GM19240 (cell line): ENCODE results near the gene CD209.
"Not testable (repeated sequence)": the region's sequence is repeated elsewhere in the genome, so short reads cannot be mapped to it uniquely, and the experiment has no call there.

Experiments used
- DNase-seq: peaks from one replicate; pipeline ENCODE4 v3.0.0; 2011; ENCODE audit warnings: low spot score; ENCODE audit not compliant: insufficient read length

The CD209 gene

GRCh38 chr19:7769171-7769570, 21.8 kb upstream of the CD209 start:
- no peak for DNase-seq

GRCh38 chr19:7767487-7767886, 20.2 kb upstream of the CD209 start:
- DNase-seq = no peak

- no peak for DNase-seq
These were observed 19.2 kb upstream of the CD209 start for GRCh38 chr19:7766535-7766934.

GRCh38 chr19:7765043-7765442, 17.7 kb upstream of the CD209 start:
- not testable (repeated sequence) for DNase-seq

GRCh38 chr19:7764157-7764556, 16.8 kb upstream of the CD209 start:
- DNase-seq = not testable (repeated sequence)

GRCh38 chr19:7763696-7764095, 16.4 kb upstream of the CD209 start:
- DNase-seq = no peak

GRCh38 chr19:7762719-7763293, 15.5 kb upstream of the CD209 start, which contains the start of gene CLEC4M:
TSS of gene CLEC4M (plus strand) at chr19:7763243. CDS start at chr19:7763267, 24 bp downstream.
- no peak for DNase-seq

- DNase-seq = no peak
These were observed 11.8 kb upstream of the CD209 start for GRCh38 chr19:7759156-7759555.

GRCh38 chr19:7757358-7757757, 10.0 kb upstream of the CD209 start:
- DNase-seq = no peak

GRCh38 chr19:7756258-7756657, 8.9 kb upstream of the CD209 start:
- no peak for DNase-seq

- no peak for DNase-seq
These were observed 3.9 kb upstream of the CD209 start for GRCh38 chr19:7751157-7751783.

GRCh38 chr19:7748756-7749155, 1.4 kb upstream of the CD209 start:
- DNase-seq = no peak

GRCh38 chr19:7748171-7748570, 837 bp upstream of the CD209 start:
- DNase-seq = no peak

- not testable (repeated sequence) for DNase-seq
These were observed 1.0 kb downstream of the CD209 start for GRCh38 chr19:7746306-7746705.

GRCh38 chr19:7744871-7745650, 2.3 kb downstream of the CD209 start:
- DNase-seq = no peak

GRCh38 chr19:7744199-7744786, 3.0 kb downstream of the CD209 start:
- DNase-seq = no peak

GRCh38 chr19:7743425-7743841, 3.9 kb downstream of the CD209 start:
- peak; percentile 52 for DNase-seq

GRCh38 chr19:7742991-7743390, 4.3 kb downstream of the CD209 start:
- DNase-seq = no peak

GRCh38 chr19:7742575-7742974, 4.8 kb downstream of the CD209 start:
- no peak for DNase-seq

- no peak for DNase-seq
These were observed 6.7 kb downstream of the CD209 start for GRCh38 chr19:7740682-7741054.

- DNase-seq = no peak
These were observed 7.3 kb downstream of the CD209 start for GRCh38 chr19:7739801-7740681.
